NCI-H146 (cell line): ENCODE results near the gene TTC5.
"Not testable (repeated sequence)": the region's sequence is repeated elsewhere in the genome, so short reads cannot be mapped to it uniquely, and the experiment has no call there.

Experiments
- DNase-seq: peaks from one replicate; lab custom pipeline; 2025; lab: John Stamatoyannopoulos, UW

Gene TTC5

DNA sequence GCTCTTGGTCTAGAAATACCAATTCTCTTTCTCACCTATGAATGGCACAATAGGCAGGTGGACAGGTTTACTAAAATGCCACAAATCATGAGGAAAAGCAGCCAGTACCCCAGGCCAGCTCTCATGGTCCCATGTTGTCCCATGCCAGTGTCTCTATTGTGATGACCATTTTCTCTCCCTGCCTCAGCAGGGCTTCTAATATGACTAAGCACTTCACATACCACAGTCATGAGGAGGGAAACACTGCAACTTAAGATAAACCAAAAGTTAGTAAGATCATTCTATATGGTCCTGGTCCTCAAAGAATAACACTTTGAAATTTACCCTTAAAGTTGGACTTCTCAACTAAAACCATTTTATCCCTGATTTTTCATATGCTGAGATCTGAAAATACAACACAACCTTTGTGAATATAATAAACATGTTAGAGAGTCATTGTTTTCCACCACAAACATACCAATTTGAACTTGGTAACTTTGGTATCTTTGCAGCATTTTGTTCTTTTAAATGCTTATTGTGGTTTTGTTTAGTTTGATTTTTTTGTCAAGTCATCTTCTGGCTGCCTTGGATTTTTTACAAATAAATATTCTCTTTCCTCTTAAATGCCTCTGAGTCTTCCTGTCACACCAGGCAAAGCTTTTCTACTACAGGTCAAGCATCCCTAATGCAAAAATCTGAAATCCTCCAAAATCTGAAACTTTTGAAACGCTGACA lies 3.6 kb downstream of the TTC5 start:
- no peak for DNase-seq

GRCh38 chr14:20295067-20295466 lies 10.7 kb downstream of the TTC5 start:
- no peak for DNase-seq

DNA sequence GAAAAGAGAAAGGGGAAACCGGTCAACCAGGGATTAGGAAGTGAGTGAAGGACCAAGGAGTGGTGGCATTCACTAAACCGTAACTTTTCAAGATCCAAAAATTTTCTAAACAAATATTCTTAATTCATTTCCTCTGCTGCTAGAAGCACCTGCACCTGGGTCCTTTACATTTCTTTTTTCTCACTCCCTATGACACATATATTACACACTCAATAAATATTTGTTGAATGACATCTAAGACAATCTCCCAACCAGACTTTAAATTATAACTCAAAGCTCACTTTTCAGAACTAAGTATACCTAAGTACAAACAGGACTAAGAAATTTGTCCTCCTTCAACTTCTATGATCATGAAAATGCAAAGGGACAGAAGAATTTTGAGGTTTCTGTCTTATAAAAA lies 11.1 kb downstream of the TTC5 start:
- DNase-seq = no peak

GRCh38 chr14:20281998-20282397 lies 23.8 kb downstream of the TTC5 start:
- DNase-seq = not testable (repeated sequence)

GRCh38 chr14:20280265-20280664 lies 25.5 kb downstream of the TTC5 start:
- DNase-seq = not testable (repeated sequence)

DNA sequence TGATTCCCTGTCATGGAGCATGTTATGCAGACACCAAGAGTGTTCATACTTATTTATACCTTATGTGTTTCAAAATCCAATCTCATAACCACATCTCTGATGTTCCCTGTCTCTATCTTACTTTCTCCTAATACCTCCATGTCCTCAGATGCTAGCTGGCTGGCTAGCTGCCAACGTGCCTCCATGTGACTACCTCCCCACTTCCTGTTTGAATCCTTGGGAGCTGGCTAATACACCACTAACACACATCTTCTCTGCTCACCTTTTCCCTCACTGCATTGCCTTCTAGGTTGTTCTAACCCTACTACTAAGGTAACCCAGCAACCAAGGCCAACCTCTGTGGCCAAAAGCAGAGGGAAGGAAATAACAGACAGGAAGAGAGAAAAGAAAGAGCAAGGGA lies 27.3 kb downstream of the TTC5 start:
- DNase-seq = no peak

DNA sequence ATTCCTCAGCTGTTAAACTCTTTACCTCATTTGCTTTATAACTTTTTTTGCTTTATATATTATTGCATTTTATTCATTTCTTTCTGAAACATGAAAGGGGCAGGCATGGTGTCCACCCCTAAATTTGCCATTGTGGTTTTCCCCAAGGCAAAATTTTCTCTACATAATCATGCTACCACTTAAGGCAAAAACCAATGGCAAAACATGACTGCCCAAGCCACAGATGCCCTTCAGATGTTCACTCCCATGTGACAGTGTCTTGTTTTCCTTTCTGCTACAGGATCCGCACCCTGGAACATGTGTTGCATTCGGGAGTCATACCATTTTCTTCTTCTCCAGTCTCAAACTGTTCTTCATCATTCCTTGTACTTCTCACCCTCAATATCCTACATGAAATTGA lies 28.3 kb downstream of the TTC5 start:
- DNase-seq = no peak

DNA sequence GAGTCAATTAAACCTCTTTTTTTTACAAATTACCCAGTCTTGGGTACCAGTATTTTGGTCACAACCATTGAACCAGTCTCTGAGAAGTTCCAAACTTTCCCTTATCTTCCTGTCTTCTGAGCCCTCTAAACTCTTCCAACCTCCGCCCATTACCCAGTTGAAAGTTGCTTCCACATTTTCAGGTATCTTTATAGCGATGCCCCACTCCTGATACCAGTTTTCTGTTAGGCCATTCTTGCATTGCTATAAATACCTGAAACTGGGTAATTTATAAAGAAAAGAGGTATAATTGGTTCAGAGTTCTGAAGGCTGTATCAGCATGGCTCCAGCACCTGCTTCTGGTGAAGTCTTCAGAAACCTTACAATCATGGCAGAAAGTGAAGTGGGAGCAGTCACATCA lies 31.7 kb downstream of the TTC5 start:
- DNase-seq = no peak

- DNase-seq = not testable (repeated sequence)
These were observed 41.4 kb downstream of the TTC5 start for GRCh38 chr14:20264361-20264760.

- no peak for DNase-seq
These were observed 43.1 kb downstream of the TTC5 start for GRCh38 chr14:20262642-20263128.

- peak; percentile 18 for DNase-seq
These were observed 58.0 kb downstream of the TTC5 start for GRCh38 chr14:20247646-20248246.
